Measurements from ENCODE around the gene CNTN4. TPM values are rescaled to one million over a fixed set of nuclear protein-coding genes. Genes with fewer than 3 reads are reported as not detected.

Gene CNTN4
- polyA plus RNA-seq, 2 donors = 0.51 to 0.54 TPM

GRCh38 chr3:2861920-2862319, 763.3 kb downstream of the CNTN4 start:
- Histone ChIP-seq H3K4me3 (ENCODE audit: low read depth in 1 of 2, low read length in 2 of 2) (no peak overlapping the region), H3K36me3 (ENCODE audit: control insufficient read depth in 2 of 2, insufficient read depth in 2 of 2, low read length in 1 of 2) (no peaks in the 10 kb centered on the region), H3K27me3 (ENCODE audit: control insufficient read depth in 1 of 2, insufficient read depth in 2 of 2, low read length in 2 of 2) (no peaks in the 10 kb centered on the region), H3K27ac (ENCODE audit: low read depth in 2 of 2, low read length in 1 of 2) (no peak overlapping the region), H3K9me3 (ENCODE audit: control insufficient read depth in 2 of 2, insufficient read depth in 1 of 2, low read depth in 1 of 2, low read length in 1 of 2) (no peaks in the 10 kb centered on the region), H3K4me1 (ENCODE audit: control insufficient read depth in 2 of 2, insufficient read depth in 2 of 2, low read length in 1 of 2) (no peaks in the 10 kb centered on the region)
- 54 to 64% methylated on average over 1 of the region's 1 CpG for WGBS, 2 donors

DNA sequence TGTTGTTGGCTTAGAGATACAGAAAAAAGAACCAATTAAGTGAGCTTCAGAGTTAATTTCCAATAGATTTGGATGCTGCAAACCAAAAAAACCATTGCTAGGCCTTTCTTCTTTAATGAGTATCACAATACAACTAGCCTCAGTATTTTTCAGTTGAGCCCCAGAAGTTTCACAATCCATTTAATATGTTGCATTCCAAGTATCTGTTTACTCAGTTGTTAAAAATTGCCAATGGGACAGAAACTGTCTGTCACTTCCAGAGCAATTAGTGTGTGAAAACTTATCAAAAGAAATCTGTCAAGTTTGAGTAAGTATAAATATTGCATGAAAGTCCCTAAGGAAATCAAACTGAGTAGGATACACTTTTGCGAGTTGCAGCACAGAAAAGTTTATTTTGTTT, 763.7 kb downstream of the CNTN4 start:
- Histone ChIP-seq H3K4me1 (ENCODE audit: control insufficient read depth in 2 of 2, insufficient read depth in 2 of 2, low read length in 1 of 2) (no peaks in the 10 kb centered on the region), H3K9me3 (ENCODE audit: control insufficient read depth in 2 of 2, insufficient read depth in 1 of 2, low read depth in 1 of 2, low read length in 1 of 2) (no peaks in the 10 kb centered on the region), H3K4me3 (ENCODE audit: low read depth in 1 of 2, low read length in 2 of 2) (no peak overlapping the region), H3K27ac (ENCODE audit: low read depth in 2 of 2, low read length in 1 of 2) (no peak overlapping the region), H3K36me3 (ENCODE audit: control insufficient read depth in 2 of 2, insufficient read depth in 2 of 2, low read length in 1 of 2) (no peaks in the 10 kb centered on the region), H3K27me3 (ENCODE audit: control insufficient read depth in 1 of 2, insufficient read depth in 2 of 2, low read length in 2 of 2) (no peaks in the 10 kb centered on the region)
- 35 to 45% methylated on average over 1 of the region's 1 CpG for WGBS, 2 donors

GRCh38 chr3:2863127-2863526, 764.5 kb downstream of the CNTN4 start:
- 60 to 75% methylated on average over 2 of the region's 2 CpGs for WGBS, 2 donors
- no peaks in the 10 kb centered on the region for H3K9me3 ChIP-seq (ENCODE audit: control insufficient read depth in 2 of 2, insufficient read depth in 1 of 2, low read depth in 1 of 2, low read length in 1 of 2)
- H3K27me3 ChIP-seq (ENCODE audit: control insufficient read depth in 1 of 2, insufficient read depth in 2 of 2, low read length in 2 of 2) = no peaks in the 10 kb centered on the region
- no peak overlapping the region for H3K4me3 ChIP-seq (ENCODE audit: low read depth in 1 of 2, low read length in 2 of 2)
- H3K36me3 ChIP-seq (ENCODE audit: control insufficient read depth in 2 of 2, insufficient read depth in 2 of 2, low read length in 1 of 2) = no peaks in the 10 kb centered on the region
- no peak overlapping the region for H3K27ac ChIP-seq (ENCODE audit: low read depth in 2 of 2, low read length in 1 of 2)
- H3K4me1 ChIP-seq (ENCODE audit: control insufficient read depth in 2 of 2, insufficient read depth in 2 of 2, low read length in 1 of 2) = no peaks in the 10 kb centered on the region

- no peak overlapping the region for H3K27ac ChIP-seq (ENCODE audit: low read depth in 2 of 2, low read length in 1 of 2)
- WGBS, 2 donors = 54 to 73% methylated on average over 1 of the region's 1 CpG
Measured at GRCh38 chr3:2869905-2870304, 771.2 kb downstream of the CNTN4 start.

GRCh38 chr3:2870724-2871333, 772.2 kb downstream of the CNTN4 start:
- H3K27me3 ChIP-seq (ENCODE audit: control insufficient read depth in 1 of 2, insufficient read depth in 2 of 2, low read length in 2 of 2) = no peaks in the 10 kb centered on the region
- no peak overlapping the region for H3K27ac ChIP-seq (ENCODE audit: low read depth in 2 of 2, low read length in 1 of 2)
- no peaks in the 10 kb centered on the region for H3K4me1 ChIP-seq (ENCODE audit: control insufficient read depth in 2 of 2, insufficient read depth in 2 of 2, low read length in 1 of 2)
- H3K9me3 ChIP-seq (ENCODE audit: control insufficient read depth in 2 of 2, insufficient read depth in 1 of 2, low read depth in 1 of 2, low read length in 1 of 2) = no peaks in the 10 kb centered on the region
- H3K4me3 ChIP-seq (ENCODE audit: low read depth in 1 of 2, low read length in 2 of 2) = no peak overlapping the region
- no peaks in the 10 kb centered on the region for H3K36me3 ChIP-seq (ENCODE audit: control insufficient read depth in 2 of 2, insufficient read depth in 2 of 2, low read length in 1 of 2)
- 47 to 51% methylated on average over 3 of the region's 3 CpGs for WGBS, 2 donors

More at GRCh38 chr3:2869905-2870304, 771.2 kb downstream of the CNTN4 start:
- Histone ChIP-seq H3K9me3 (ENCODE audit: control insufficient read depth in 2 of 2, insufficient read depth in 1 of 2, low read depth in 1 of 2, low read length in 1 of 2) (no peaks in the 10 kb centered on the region), H3K4me3 (ENCODE audit: low read depth in 1 of 2, low read length in 2 of 2) (no peak overlapping the region), H3K4me1 (ENCODE audit: control insufficient read depth in 2 of 2, insufficient read depth in 2 of 2, low read length in 1 of 2) (no peaks in the 10 kb centered on the region), H3K27me3 (ENCODE audit: control insufficient read depth in 1 of 2, insufficient read depth in 2 of 2, low read length in 2 of 2) (no peaks in the 10 kb centered on the region), H3K36me3 (ENCODE audit: control insufficient read depth in 2 of 2, insufficient read depth in 2 of 2, low read length in 1 of 2) (no peaks in the 10 kb centered on the region)

GRCh38 chr3:2872884-2873283, 774.2 kb downstream of the CNTN4 start:
- no peaks in the 10 kb centered on the region for H3K4me1 ChIP-seq (ENCODE audit: control insufficient read depth in 2 of 2, insufficient read depth in 2 of 2, low read length in 1 of 2)
- no peak overlapping the region for H3K4me3 ChIP-seq (ENCODE audit: low read depth in 1 of 2, low read length in 2 of 2)
- H3K9me3 ChIP-seq (ENCODE audit: control insufficient read depth in 2 of 2, insufficient read depth in 1 of 2, low read depth in 1 of 2, low read length in 1 of 2) = no peaks in the 10 kb centered on the region
- 47% methylated on average over 2 of the region's 2 CpGs for WGBS, 2 donors
- H3K36me3 ChIP-seq (ENCODE audit: control insufficient read depth in 2 of 2, insufficient read depth in 2 of 2, low read length in 1 of 2) = no peaks in the 10 kb centered on the region
- no peak overlapping the region for H3K27ac ChIP-seq (ENCODE audit: low read depth in 2 of 2, low read length in 1 of 2)
- H3K27me3 ChIP-seq (ENCODE audit: control insufficient read depth in 1 of 2, insufficient read depth in 2 of 2, low read length in 2 of 2) = no peaks in the 10 kb centered on the region

GRCh38 chr3:2873986-2874385, 775.3 kb downstream of the CNTN4 start:
- H3K27me3 ChIP-seq (ENCODE audit: control insufficient read depth in 1 of 2, insufficient read depth in 2 of 2, low read length in 2 of 2) = no peaks in the 10 kb centered on the region
- no peaks in the 10 kb centered on the region for H3K4me1 ChIP-seq (ENCODE audit: control insufficient read depth in 2 of 2, insufficient read depth in 2 of 2, low read length in 1 of 2)
- 66 to 67% methylated on average over 2 of the region's 2 CpGs for WGBS, 2 donors
- no peak overlapping the region for H3K27ac ChIP-seq (ENCODE audit: low read depth in 2 of 2, low read length in 1 of 2)
- no peak overlapping the region for H3K4me3 ChIP-seq (ENCODE audit: low read depth in 1 of 2, low read length in 2 of 2)
- H3K9me3 ChIP-seq (ENCODE audit: control insufficient read depth in 2 of 2, insufficient read depth in 1 of 2, low read depth in 1 of 2, low read length in 1 of 2) = no peaks in the 10 kb centered on the region
- no peaks in the 10 kb centered on the region for H3K36me3 ChIP-seq (ENCODE audit: control insufficient read depth in 2 of 2, insufficient read depth in 2 of 2, low read length in 1 of 2)

GRCh38 chr3:2875699-2876098, 777.0 kb downstream of the CNTN4 start:
- no peaks in the 10 kb centered on the region for H3K4me1 ChIP-seq (ENCODE audit: control insufficient read depth in 2 of 2, insufficient read depth in 2 of 2, low read length in 1 of 2)
- H3K27me3 ChIP-seq (ENCODE audit: control insufficient read depth in 1 of 2, insufficient read depth in 2 of 2, low read length in 2 of 2) = no peaks in the 10 kb centered on the region
- H3K9me3 ChIP-seq (ENCODE audit: control insufficient read depth in 2 of 2, insufficient read depth in 1 of 2, low read depth in 1 of 2, low read length in 1 of 2) = no peaks in the 10 kb centered on the region
- H3K4me3 ChIP-seq (ENCODE audit: low read depth in 1 of 2, low read length in 2 of 2) = no peak overlapping the region
- WGBS, 2 donors = 79 to 91% methylated on average over 3 of the region's 3 CpGs
- no peaks in the 10 kb centered on the region for H3K36me3 ChIP-seq (ENCODE audit: control insufficient read depth in 2 of 2, insufficient read depth in 2 of 2, low read length in 1 of 2)
- H3K27ac ChIP-seq (ENCODE audit: low read depth in 2 of 2, low read length in 1 of 2) = no peak overlapping the region

GRCh38 chr3:2876362-2876761, 777.7 kb downstream of the CNTN4 start:
- Histone ChIP-seq H3K4me3 (ENCODE audit: low read depth in 1 of 2, low read length in 2 of 2) (no peak overlapping the region), H3K9me3 (ENCODE audit: control insufficient read depth in 2 of 2, insufficient read depth in 1 of 2, low read depth in 1 of 2, low read length in 1 of 2) (no peaks in the 10 kb centered on the region), H3K27me3 (ENCODE audit: control insufficient read depth in 1 of 2, insufficient read depth in 2 of 2, low read length in 2 of 2) (no peaks in the 10 kb centered on the region), H3K27ac (ENCODE audit: low read depth in 2 of 2, low read length in 1 of 2) (no peak overlapping the region), H3K36me3 (ENCODE audit: control insufficient read depth in 2 of 2, insufficient read depth in 2 of 2, low read length in 1 of 2) (no peaks in the 10 kb centered on the region), H3K4me1 (ENCODE audit: control insufficient read depth in 2 of 2, insufficient read depth in 2 of 2, low read length in 1 of 2) (no peaks in the 10 kb centered on the region)
- 85 to 86% methylated on average over 2 of the region's 2 CpGs for WGBS, 2 donors

DNA sequence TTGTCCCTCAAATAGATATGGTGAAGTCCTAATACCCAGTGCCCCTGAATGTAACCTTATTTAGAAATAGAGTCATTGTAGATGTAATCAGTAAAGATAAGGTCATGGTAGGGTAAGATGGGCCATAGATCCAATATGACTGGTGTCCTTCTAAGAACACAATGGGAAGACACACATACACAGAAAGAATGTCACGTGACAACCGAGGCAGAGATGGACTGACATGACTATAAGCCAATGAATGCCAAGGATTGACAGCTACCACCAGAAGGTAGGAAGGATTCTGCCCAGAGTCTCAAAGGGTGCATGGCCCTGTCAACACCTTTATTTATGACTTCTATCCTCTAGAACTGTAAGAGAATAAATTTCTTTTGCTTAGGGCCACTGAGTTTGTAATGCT, 780.4 kb downstream of the CNTN4 start:
- Histone ChIP-seq H3K4me3 (ENCODE audit: low read depth in 1 of 2, low read length in 2 of 2) (no peak overlapping the region), H3K4me1 (ENCODE audit: control insufficient read depth in 2 of 2, insufficient read depth in 2 of 2, low read length in 1 of 2) (no peaks in the 10 kb centered on the region), H3K27me3 (ENCODE audit: control insufficient read depth in 1 of 2, insufficient read depth in 2 of 2, low read length in 2 of 2) (no peaks in the 10 kb centered on the region), H3K36me3 (ENCODE audit: control insufficient read depth in 2 of 2, insufficient read depth in 2 of 2, low read length in 1 of 2) (no peaks in the 10 kb centered on the region), H3K27ac (ENCODE audit: low read depth in 2 of 2, low read length in 1 of 2) (no peak overlapping the region), H3K9me3 (ENCODE audit: control insufficient read depth in 2 of 2, insufficient read depth in 1 of 2, low read depth in 1 of 2, low read length in 1 of 2) (no peaks in the 10 kb centered on the region)
- 77 to 91% methylated on average over 2 of the region's 2 CpGs for WGBS, 2 donors
